ENCODE results near the gene ITFG1. TPM values are rescaled to one million over a fixed set of nuclear protein-coding genes. Genes with fewer than 3 reads are reported as not detected.

Gene ITFG1
- total and polyA plus RNA-seq, 2 of the 8 experiments (the other 6 are each of a cell fraction or from before 2014, with no cell fraction given): 13.8 to 22.2 TPM

DNA sequence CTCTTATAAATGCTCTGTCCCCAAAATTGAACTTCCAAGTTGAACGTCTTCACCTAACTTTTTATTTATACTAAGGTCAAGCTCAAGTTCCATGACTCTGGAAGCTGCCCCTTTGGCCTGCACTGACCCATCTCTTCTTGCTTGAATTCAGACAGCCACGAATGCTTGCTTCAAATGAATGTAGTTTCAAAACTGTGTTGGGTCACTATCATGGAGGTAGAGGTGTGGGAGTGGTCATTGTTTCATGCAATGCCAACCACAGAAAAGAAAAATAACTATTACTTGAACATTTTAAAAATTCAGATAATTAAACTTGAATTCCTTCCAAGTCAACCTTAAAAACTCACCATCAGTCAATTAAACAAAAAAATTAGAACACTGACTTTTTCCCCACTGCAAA lies 2.5 kb downstream of the ITFG1 start:
- no peaks in the 10 kb centered on the region for H3K9me3 ChIP-seq (ENCODE audit: insufficient read depth in 2 of 2, low read depth in 1 of 2, low read length in 1 of 2)
- POLR2A ChIA-PET (ENCODE audit: partially characterized antibody): no interaction called here
- no peak for FAIRE-seq
- TF ChIP-seq BRCA1 (IDR thresholded peaks at IDR 0.05; ENCODE audit: low read depth, low read length) (no peak), SRF (IDR thresholded peaks at IDR 0.05; ENCODE audit: low read depth, low read length) (no peak), CHD2 (IDR thresholded peaks at IDR 0.05; ENCODE audit: low read length) (no peak), HDAC6 (IDR thresholded peaks at IDR 0.05; ENCODE audit: low read depth, low read length) (no peak), JUN (IDR thresholded peaks at IDR 0.05; ENCODE audit: low read depth, low read length) (no peak), GABPA (IDR thresholded peaks at IDR 0.05; ENCODE audit: borderline replicate concordance, insufficient read depth, low read length) (no peak), SIX5 (IDR thresholded peaks at IDR 0.05; ENCODE audit: low read depth, low read length) (no peak), RAD21 (IDR thresholded peaks at IDR 0.05 in 1 of 2, conservative IDR thresholded peaks at IDR 0.05 in 1 of 2; ENCODE audit: low read depth in 2 of 2, low read length in 2 of 2) (no peak), CREB1 (IDR thresholded peaks at IDR 0.05) (no peak), FOSL1 (IDR thresholded peaks at IDR 0.05; ENCODE audit: insufficient read depth, low read depth, low read length) (no peak), NRF1 (IDR thresholded peaks at IDR 0.05; ENCODE audit: low read depth, low read length) (no peak), TBP (IDR thresholded peaks at IDR 0.05; ENCODE audit: low read depth, low read length) (no peak), TEAD4 (IDR thresholded peaks at IDR 0.05; ENCODE audit: low read depth, low read length) (no peak), CHD1 (IDR thresholded peaks at IDR 0.05; ENCODE audit: low read depth, low read length) (no peak)
- TF ChIP-seq, protein P1, sequence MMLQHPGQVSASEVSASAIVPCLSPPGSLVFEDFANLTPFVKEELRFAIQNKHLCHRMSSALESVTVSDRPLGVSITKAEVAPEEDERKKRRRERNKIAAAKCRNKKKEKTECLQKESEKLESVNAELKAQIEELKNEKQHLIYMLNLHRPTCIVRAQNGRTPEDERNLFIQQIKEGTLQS (IDR thresholded peaks at IDR 0.05; ENCODE audit: insufficient read depth, low read depth, low read length): no peak

More for the DNA sequence above, 2.5 kb downstream of the ITFG1 start:
- Histone ChIP-seq H2BK15ac (ENCODE audit: low read length) (no peak overlapping the region), H3K4me2 (ENCODE audit: insufficient read depth in 1 of 2, low read depth in 2 of 2, low read length in 2 of 2) (no peak overlapping the region), H2BK20ac (ENCODE audit: low read length) (no peak overlapping the region), H3K14ac (ENCODE audit: insufficient read length) (no peak overlapping the region), H3K79me1 (ENCODE audit: low read depth, low read length) (0 out of 2 replicates have a peak, but pooled peaks cover 3% of the 10 kb centered on the region), H3K79me2 (ENCODE audit: control insufficient read depth in 1 of 2, insufficient read depth in 2 of 2, low read length in 2 of 2) (peaks cover 0 to 18% of the 10 kb centered on the region in 2 experiments; a peak in 3 of 4 replicates), H2BK12ac (ENCODE audit: low read depth, low read length) (no peak overlapping the region), H3K18ac (ENCODE audit: extremely low read depth, low read length) (no peak overlapping the region), H4K5ac (ENCODE audit: insufficient read length, low read depth, low read length) (no peak overlapping the region), H3K23ac (ENCODE audit: insufficient read length) (no peak overlapping the region), H2AK5ac (ENCODE audit: low read depth, low read length) (no peak overlapping the region), H4K91ac (replicated peaks; ENCODE audit: insufficient read length, low read length) (no peak overlapping the region), H3K56ac (replicated peaks; ENCODE audit: insufficient read length, low read depth, low read length) (no peak overlapping the region), H3K4me3 (ENCODE audit: extremely low read depth in 1 of 4, insufficient read depth in 2 of 4, low read depth in 3 of 4, low read length in 4 of 4) (no peak overlapping the region), H3K27ac (ENCODE audit: low read depth, low read length) (no peak overlapping the region), H4K20me1 (replicated peaks in 1 of 2; ENCODE audit: control insufficient read depth in 1 of 2, insufficient read depth in 2 of 2, low read length in 2 of 2) (no peaks in the 10 kb centered on the region), H3K27me3 (replicated peaks in 1 of 4; ENCODE audit: control insufficient read depth in 3 of 4, extremely low read depth in 1 of 4, insufficient read depth in 3 of 4, low read length in 3 of 4) (no peaks in the 10 kb centered on the region), H2BK5ac (ENCODE audit: low read depth, low read length) (no peak overlapping the region), H3K36me3 (ENCODE audit: control insufficient read depth in 2 of 4, insufficient read depth in 4 of 4, low read length in 3 of 4) (peaks cover 0 to 9% (median 2%) of the 10 kb centered on the region in 4 experiments; a peak in 3 of 8 replicates), H3K23me2 (ENCODE audit: low read depth, low read length) (peaks cover 9% of the 10 kb centered on the region; the same call in 1 of the 2 replicates), H2BK120ac (replicated peaks; ENCODE audit: low read depth, low read length) (no peak overlapping the region), H3K9ac (replicated peaks in 1 of 4; ENCODE audit: extremely low read depth in 1 of 4, low read depth in 3 of 4, low read length in 3 of 4) (no peak overlapping the region), H3K4me1 (replicated peaks in 1 of 4; ENCODE audit: control insufficient read depth in 3 of 4, insufficient read depth in 4 of 4, low read length in 3 of 4) (peaks cover 0 to 10% (median 4%) of the 10 kb centered on the region in 4 experiments; a peak in 3 of 7 replicates), H3K4ac (replicated peaks; ENCODE audit: insufficient read length, low read depth, low read length) (no peak overlapping the region), H2AFZ (ENCODE audit: low read length) (no peak overlapping the region), H4K8ac (ENCODE audit: extremely low read depth, insufficient read depth, low read length) (no peak overlapping the region)
- DNase-seq (ENCODE audit: low read depth in 1 of 2, low spot score in 2 of 2): no peak
- CTCF ChIA-PET (ENCODE audit: partially characterized antibody): no interaction called here
- WGBS, 2 experiments (ENCODE audit: extremely low coverage in 1 of 2, insufficient coverage in 1 of 2, insufficient read length in 1 of 2, insufficient replicate concordance in 2 of 2, low coverage in 1 of 2, low lambda C conversion rate in 2 of 2, missing lambda C conversion rate in 1 of 2): 97% methylated on average over 2 of the region's 2 CpGs; no CpG with 5 or more reads in 1 of the 2 experiments

Data from H1 (cell line).